Measurements from ENCODE around the gene CNTN4. TPM values are rescaled to one million over a fixed set of nuclear protein-coding genes. Genes with fewer than 3 reads are reported as not detected.

CNTN4 gene
- total and polyA plus RNA-seq, 2 experiments from 2014 or later = 5.6 to 7.9 TPM

GRCh38 chr3:2153053-2153452, 54.4 kb downstream of the CNTN4 start:
- Histone ChIP-seq H3K4me3 (no peak overlapping the region), H3K4me1 (ENCODE audit: low read depth) (no peaks in the 10 kb centered on the region), H3K27ac (no peak overlapping the region), H3K27me3 (no peaks in the 10 kb centered on the region), H3K36me3 (no peaks in the 10 kb centered on the region), H3K9me3 (ENCODE audit: low read depth) (no peaks in the 10 kb centered on the region)
- DNase-seq (ENCODE audit: low read depth in 1 of 2, low spot score in 1 of 2) = no peak
- no peak for TF ChIP-seq CTCF (IDR thresholded peaks at IDR 0.05; ENCODE audit: low read depth, low read length)

GRCh38 chr3:2153547-2153946, 54.9 kb downstream of the CNTN4 start:
- Histone ChIP-seq H3K4me1 (ENCODE audit: low read depth) (no peaks in the 10 kb centered on the region), H3K4me3 (no peak overlapping the region), H3K27me3 (no peaks in the 10 kb centered on the region), H3K9me3 (ENCODE audit: low read depth) (no peaks in the 10 kb centered on the region), H3K27ac (no peak overlapping the region), H3K36me3 (no peaks in the 10 kb centered on the region)
- DNase-seq (ENCODE audit: low read depth in 1 of 2, low spot score in 1 of 2) = no peak
- TF ChIP-seq CTCF (IDR thresholded peaks at IDR 0.05; ENCODE audit: low read depth, low read length) = no peak

GRCh38 chr3:2154621-2155020, 56.0 kb downstream of the CNTN4 start:
- no peak overlapping the region for H3K27ac ChIP-seq
- H3K4me3 ChIP-seq = no peak overlapping the region
- H3K9me3 ChIP-seq (ENCODE audit: low read depth) = no peaks in the 10 kb centered on the region

GRCh38 chr3:2156244-2156847, 57.7 kb downstream of the CNTN4 start:
- H3K36me3 ChIP-seq = no peaks in the 10 kb centered on the region
- H3K27ac ChIP-seq = no peak overlapping the region
- H3K27me3 ChIP-seq = no peaks in the 10 kb centered on the region
- no peak overlapping the region for H3K4me3 ChIP-seq
- no peaks in the 10 kb centered on the region for H3K9me3 ChIP-seq (ENCODE audit: low read depth)
- peak; percentile 42 for TF ChIP-seq CTCF (IDR thresholded peaks at IDR 0.05; ENCODE audit: low read depth, low read length)
- DNase-seq (ENCODE audit: low read depth in 1 of 2, low spot score in 1 of 2) = peak; percentile 2 to 67
- H3K4me1 ChIP-seq (ENCODE audit: low read depth) = no peaks in the 10 kb centered on the region

More at GRCh38 chr3:2154621-2155020, 56.0 kb downstream of the CNTN4 start:
- H3K36me3 ChIP-seq = no peaks in the 10 kb centered on the region
- no peaks in the 10 kb centered on the region for H3K4me1 ChIP-seq (ENCODE audit: low read depth)
- no peaks in the 10 kb centered on the region for H3K27me3 ChIP-seq
- no peak for TF ChIP-seq CTCF (IDR thresholded peaks at IDR 0.05; ENCODE audit: low read depth, low read length)
- no peak for DNase-seq (ENCODE audit: low read depth in 1 of 2, low spot score in 1 of 2)

GRCh38 chr3:2158828-2159227, 60.2 kb downstream of the CNTN4 start:
- H3K27me3 ChIP-seq = no peaks in the 10 kb centered on the region
- no peak overlapping the region for H3K4me3 ChIP-seq
- H3K4me1 ChIP-seq (ENCODE audit: low read depth) = no peaks in the 10 kb centered on the region
- H3K36me3 ChIP-seq = no peaks in the 10 kb centered on the region
- H3K27ac ChIP-seq = no peak overlapping the region
- TF ChIP-seq CTCF (IDR thresholded peaks at IDR 0.05; ENCODE audit: low read depth, low read length) = no peak
- no peaks in the 10 kb centered on the region for H3K9me3 ChIP-seq (ENCODE audit: low read depth)
- DNase-seq (ENCODE audit: low read depth in 1 of 2, low spot score in 1 of 2) = no peak

All from cardiac muscle cell (in vitro differentiated cells and primary cell).